ENCODE data around the gene FLII. TPM values are rescaled to one million over a fixed set of nuclear protein-coding genes. Genes with fewer than 3 reads are reported as not detected.

Gene FLII
- total and polyA plus RNA-seq, 2 donors (not counting 1 experiment from before 2014, with no cell fraction given) = 199 to 395 TPM

DNA sequence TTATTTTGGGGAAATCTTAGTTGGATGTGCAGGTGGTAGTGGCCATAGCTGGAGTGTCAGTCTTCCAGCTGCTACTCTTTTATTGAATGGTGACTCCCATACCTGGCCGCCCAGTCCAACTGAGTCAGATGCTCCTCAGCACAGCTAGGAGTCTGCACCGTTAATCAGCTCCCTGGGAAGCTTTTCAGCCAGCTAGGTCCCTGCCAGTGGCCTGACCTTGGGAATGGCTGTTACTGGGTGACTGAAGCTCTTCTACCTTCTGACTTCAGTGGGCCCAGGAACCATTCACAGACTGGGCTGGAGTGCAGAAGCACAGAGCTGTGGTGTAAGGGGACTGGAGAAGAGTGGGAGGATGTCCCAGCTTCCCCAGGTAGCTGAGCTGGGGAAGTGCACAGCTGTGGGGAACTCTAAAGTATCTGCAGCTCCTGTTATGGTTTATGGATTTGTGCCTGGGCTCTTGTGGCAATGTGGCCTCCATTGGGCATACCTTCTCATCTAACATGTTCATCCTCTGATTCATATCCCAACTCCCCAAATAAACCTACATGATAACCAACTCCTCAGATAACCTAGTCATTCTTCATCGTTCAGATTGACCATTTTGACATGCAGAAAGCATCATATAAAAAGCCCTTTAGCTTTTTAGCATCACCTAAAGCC is 60.9 kb downstream of the FLII start:
- Histone ChIP-seq H3K79me2 (ENCODE audit: control insufficient read depth, insufficient read depth, low read length) (peaks cover 67% of the 10 kb centered on the region), H2AFZ (ENCODE audit: low read length) (no peak overlapping the region), H3K27ac (ENCODE audit: insufficient read depth, low read length) (no peak overlapping the region), H3K27me3 (ENCODE audit: control insufficient read depth, insufficient read depth, low read length) (no peaks in the 10 kb centered on the region), H3K4me2 (ENCODE audit: extremely low read depth, insufficient read depth, low read length) (no peak overlapping the region), H3K4me3 (replicated peaks in 1 of 4; ENCODE audit: control extremely low read depth in 1 of 4, insufficient read depth in 1 of 4, low read depth in 3 of 4, low read length in 4 of 4) (no peak overlapping the region), H3K9ac (ENCODE audit: insufficient read depth, low read length) (no peak overlapping the region), H3K4me1 (ENCODE audit: control insufficient read depth, extremely low read depth, insufficient read depth, low read length) (no peaks in the 10 kb centered on the region), H4K20me1 (ENCODE audit: control insufficient read depth, extremely low read depth, insufficient read depth, low read length) (no peaks in the 10 kb centered on the region), H3K36me3 (ENCODE audit: control insufficient read depth, insufficient read depth, low read length) (peaks cover 21% of the 10 kb centered on the region), H3K9me3 (ENCODE audit: control insufficient read depth, insufficient read depth, low read depth, low read length) (no peaks in the 10 kb centered on the region)
- no peak for TF ChIP-seq EZH2 (IDR thresholded peaks at IDR 0.05; ENCODE audit: low read length, missing control alignments)
- TF ChIP-seq, protein P1, sequence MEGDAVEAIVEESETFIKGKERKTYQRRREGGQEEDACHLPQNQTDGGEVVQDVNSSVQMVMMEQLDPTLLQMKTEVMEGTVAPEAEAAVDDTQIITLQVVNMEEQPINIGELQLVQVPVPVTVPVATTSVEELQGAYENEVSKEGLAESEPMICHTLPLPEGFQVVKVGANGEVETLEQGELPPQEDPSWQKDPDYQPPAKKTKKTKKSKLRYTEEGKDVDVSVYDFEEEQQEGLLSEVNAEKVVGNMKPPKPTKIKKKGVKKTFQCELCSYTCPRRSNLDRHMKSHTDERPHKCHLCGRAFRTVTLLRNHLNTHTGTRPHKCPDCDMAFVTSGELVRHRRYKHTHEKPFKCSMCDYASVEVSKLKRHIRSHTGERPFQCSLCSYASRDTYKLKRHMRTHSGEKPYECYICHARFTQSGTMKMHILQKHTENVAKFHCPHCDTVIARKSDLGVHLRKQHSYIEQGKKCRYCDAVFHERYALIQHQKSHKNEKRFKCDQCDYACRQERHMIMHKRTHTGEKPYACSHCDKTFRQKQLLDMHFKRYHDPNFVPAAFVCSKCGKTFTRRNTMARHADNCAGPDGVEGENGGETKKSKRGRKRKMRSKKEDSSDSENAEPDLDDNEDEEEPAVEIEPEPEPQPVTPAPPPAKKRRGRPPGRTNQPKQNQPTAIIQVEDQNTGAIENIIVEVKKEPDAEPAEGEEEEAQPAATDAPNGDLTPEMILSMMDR (conservative IDR thresholded peaks at IDR 0.05 in 1 of 2, IDR thresholded peaks at IDR 0.05 in 1 of 2; ENCODE audit: low read depth in 1 of 2, low read length in 2 of 2) = no peak
- no peak for DNase-seq (ENCODE audit: low read depth in 2 of 2)

- no peak overlapping the region for H2AFZ ChIP-seq (ENCODE audit: low read length)
- H3K9ac ChIP-seq (ENCODE audit: insufficient read depth, low read length) = no peak overlapping the region
- no peaks in the 10 kb centered on the region for H3K9me3 ChIP-seq (ENCODE audit: control insufficient read depth, insufficient read depth, low read depth, low read length)
- H3K79me2 ChIP-seq (ENCODE audit: control insufficient read depth, insufficient read depth, low read length) = peaks cover 73% of the 10 kb centered on the region
- H3K4me3 ChIP-seq (replicated peaks in 1 of 4; ENCODE audit: control extremely low read depth in 1 of 4, insufficient read depth in 1 of 4, low read depth in 3 of 4, low read length in 4 of 4) = no peak overlapping the region
- H3K36me3 ChIP-seq (ENCODE audit: control insufficient read depth, insufficient read depth, low read length) = peaks cover 20% of the 10 kb centered on the region
- H3K4me1 ChIP-seq (ENCODE audit: control insufficient read depth, extremely low read depth, insufficient read depth, low read length) = no peaks in the 10 kb centered on the region
- H4K20me1 ChIP-seq (ENCODE audit: control insufficient read depth, extremely low read depth, insufficient read depth, low read length) = no peaks in the 10 kb centered on the region
- H3K27me3 ChIP-seq (ENCODE audit: control insufficient read depth, insufficient read depth, low read length) = no peaks in the 10 kb centered on the region
- no peak overlapping the region for H3K4me2 ChIP-seq (ENCODE audit: extremely low read depth, insufficient read depth, low read length)
- no peak overlapping the region for H3K27ac ChIP-seq (ENCODE audit: insufficient read depth, low read length)
- no peak for DNase-seq (ENCODE audit: low read depth in 2 of 2)
- TF ChIP-seq, protein P1 (conservative IDR thresholded peaks at IDR 0.05 in 1 of 2, IDR thresholded peaks at IDR 0.05 in 1 of 2; ENCODE audit: low read depth in 1 of 2, low read length in 2 of 2) = no peak
- no peak for TF ChIP-seq EZH2 (IDR thresholded peaks at IDR 0.05; ENCODE audit: low read length, missing control alignments)
Measured at GRCh38 chr17:18195246-18195645, 63.3 kb downstream of the FLII start.

Other genes starting within 250 kb of the FLII start
- 10.3 and 12.6 TPM in 2 replicates for gene ATPAF2, start 219.6 kb downstream of the FLII start, total RNA-seq
- 11.6 and 14.7 TPM in 2 replicates for gene ATPAF2, start 219.6 kb downstream of the FLII start, polyA plus RNA-seq
- 7.2 and 10.2 TPM in 2 replicates for gene GID4, start 219.3 kb downstream of the FLII start, total RNA-seq
- gene GID4, start 219.3 kb downstream of the FLII start, polyA plus RNA-seq = 9.0 TPM in 2 replicates
- 25.7 and 30.1 TPM in 2 replicates for gene DRG2, start 170.8 kb downstream of the FLII start, total RNA-seq
- gene DRG2, start 170.8 kb downstream of the FLII start, polyA plus RNA-seq = 26.7 and 32.2 TPM in 2 replicates
- 0.77 and 2.0 TPM in 2 replicates for gene MYO15A, start 150.0 kb downstream of the FLII start, total RNA-seq
- gene MYO15A, start 150.0 kb downstream of the FLII start, polyA plus RNA-seq = 0.42 and 0.55 TPM in 2 replicates
- 93.7 and 103 TPM in 2 replicates for gene ALKBH5, start 74.9 kb downstream of the FLII start, total RNA-seq
- gene ALKBH5, start 74.9 kb downstream of the FLII start, polyA plus RNA-seq = 67.7 and 70.3 TPM in 2 replicates
- 25.4 and 32.2 TPM in 2 replicates for gene LLGL1, start 33.1 kb downstream of the FLII start, total RNA-seq
- gene LLGL1, start 33.1 kb downstream of the FLII start, polyA plus RNA-seq = 15.1 and 21.1 TPM in 2 replicates
- gene MIEF2, start 1.9 kb upstream of the FLII start, total RNA-seq = 13.1 and 16.2 TPM in 2 replicates
- gene MIEF2, start 1.9 kb upstream of the FLII start, polyA plus RNA-seq = 3.9 and 4.2 TPM in 2 replicates
- 15.4 and 16.5 TPM in 2 replicates for gene TOP3A, start 56.3 kb upstream of the FLII start, total RNA-seq
- gene TOP3A, start 56.3 kb upstream of the FLII start, polyA plus RNA-seq = 12.7 and 17.5 TPM in 2 replicates
- gene SMCR8, start 56.6 kb upstream of the FLII start, total RNA-seq = 17.2 and 19.5 TPM in 2 replicates
- gene SMCR8, start 56.6 kb upstream of the FLII start, polyA plus RNA-seq = 8.6 and 10.8 TPM in 2 replicates
- gene SHMT1, start 104.8 kb upstream of the FLII start, total RNA-seq = 9.2 and 11.9 TPM in 2 replicates
- 11.6 and 12.6 TPM in 2 replicates for gene SHMT1, start 104.8 kb upstream of the FLII start, polyA plus RNA-seq
- gene EVPLL, start 119.0 kb upstream of the FLII start, total RNA-seq = not detected in 2 replicates
- not detected in 2 replicates for gene EVPLL, start 119.0 kb upstream of the FLII start, polyA plus RNA-seq
- gene LGALS9C, start 218.1 kb upstream of the FLII start, total RNA-seq = not detected in 2 replicates
- gene LGALS9C, start 218.1 kb upstream of the FLII start, polyA plus RNA-seq = 0.08 TPM in 1 of 2 replicates, not detected in the other

Data from fibroblast of lung (primary cell).